Measurements from ENCODE around the gene SERTAD3.

DNA sequence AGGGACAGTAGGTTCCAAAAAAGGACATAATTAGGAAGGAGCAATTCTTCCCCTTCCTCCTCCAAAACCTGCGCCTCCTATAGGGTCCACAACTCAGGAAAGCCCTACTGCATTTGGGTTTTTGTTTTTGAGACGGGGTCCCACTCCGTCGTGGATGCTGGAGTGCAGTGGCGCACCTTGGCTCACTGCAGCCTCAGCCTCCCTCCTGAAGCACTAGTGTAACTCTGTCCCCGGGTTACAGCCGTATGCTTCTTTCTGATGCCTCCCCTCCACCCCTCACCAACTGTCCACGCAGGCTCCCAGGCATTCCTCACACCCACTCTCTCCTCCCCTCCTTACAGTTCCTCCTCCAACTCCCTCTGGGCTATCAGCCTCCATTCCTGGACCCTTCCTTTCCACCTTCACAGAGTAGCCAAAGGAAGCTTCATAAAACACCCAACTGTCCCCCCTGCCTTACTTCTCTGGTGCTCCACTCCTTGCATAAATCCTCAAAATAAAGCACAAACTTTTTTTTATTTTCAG, 2.2 kb upstream of the SERTAD3 start:
- no peak for TF ChIP-seq NRF1 (conservative IDR thresholded peaks at IDR 0.05; ENCODE audit: low read depth, low read length)
- TF ChIP-seq, protein P1, sequence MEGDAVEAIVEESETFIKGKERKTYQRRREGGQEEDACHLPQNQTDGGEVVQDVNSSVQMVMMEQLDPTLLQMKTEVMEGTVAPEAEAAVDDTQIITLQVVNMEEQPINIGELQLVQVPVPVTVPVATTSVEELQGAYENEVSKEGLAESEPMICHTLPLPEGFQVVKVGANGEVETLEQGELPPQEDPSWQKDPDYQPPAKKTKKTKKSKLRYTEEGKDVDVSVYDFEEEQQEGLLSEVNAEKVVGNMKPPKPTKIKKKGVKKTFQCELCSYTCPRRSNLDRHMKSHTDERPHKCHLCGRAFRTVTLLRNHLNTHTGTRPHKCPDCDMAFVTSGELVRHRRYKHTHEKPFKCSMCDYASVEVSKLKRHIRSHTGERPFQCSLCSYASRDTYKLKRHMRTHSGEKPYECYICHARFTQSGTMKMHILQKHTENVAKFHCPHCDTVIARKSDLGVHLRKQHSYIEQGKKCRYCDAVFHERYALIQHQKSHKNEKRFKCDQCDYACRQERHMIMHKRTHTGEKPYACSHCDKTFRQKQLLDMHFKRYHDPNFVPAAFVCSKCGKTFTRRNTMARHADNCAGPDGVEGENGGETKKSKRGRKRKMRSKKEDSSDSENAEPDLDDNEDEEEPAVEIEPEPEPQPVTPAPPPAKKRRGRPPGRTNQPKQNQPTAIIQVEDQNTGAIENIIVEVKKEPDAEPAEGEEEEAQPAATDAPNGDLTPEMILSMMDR (IDR thresholded peaks at IDR 0.05 in 2 of 3, conservative IDR thresholded peaks at IDR 0.05 in 1 of 3; ENCODE audit: control insufficient read depth in 2 of 3, extremely low read depth in 1 of 3, insufficient read depth in 1 of 3, low read depth in 3 of 3, low read length in 3 of 3), result no peak
- no peak for TF ChIP-seq DPF2 (IDR thresholded peaks at IDR 0.05)
- TF ChIP-seq, protein P2, sequence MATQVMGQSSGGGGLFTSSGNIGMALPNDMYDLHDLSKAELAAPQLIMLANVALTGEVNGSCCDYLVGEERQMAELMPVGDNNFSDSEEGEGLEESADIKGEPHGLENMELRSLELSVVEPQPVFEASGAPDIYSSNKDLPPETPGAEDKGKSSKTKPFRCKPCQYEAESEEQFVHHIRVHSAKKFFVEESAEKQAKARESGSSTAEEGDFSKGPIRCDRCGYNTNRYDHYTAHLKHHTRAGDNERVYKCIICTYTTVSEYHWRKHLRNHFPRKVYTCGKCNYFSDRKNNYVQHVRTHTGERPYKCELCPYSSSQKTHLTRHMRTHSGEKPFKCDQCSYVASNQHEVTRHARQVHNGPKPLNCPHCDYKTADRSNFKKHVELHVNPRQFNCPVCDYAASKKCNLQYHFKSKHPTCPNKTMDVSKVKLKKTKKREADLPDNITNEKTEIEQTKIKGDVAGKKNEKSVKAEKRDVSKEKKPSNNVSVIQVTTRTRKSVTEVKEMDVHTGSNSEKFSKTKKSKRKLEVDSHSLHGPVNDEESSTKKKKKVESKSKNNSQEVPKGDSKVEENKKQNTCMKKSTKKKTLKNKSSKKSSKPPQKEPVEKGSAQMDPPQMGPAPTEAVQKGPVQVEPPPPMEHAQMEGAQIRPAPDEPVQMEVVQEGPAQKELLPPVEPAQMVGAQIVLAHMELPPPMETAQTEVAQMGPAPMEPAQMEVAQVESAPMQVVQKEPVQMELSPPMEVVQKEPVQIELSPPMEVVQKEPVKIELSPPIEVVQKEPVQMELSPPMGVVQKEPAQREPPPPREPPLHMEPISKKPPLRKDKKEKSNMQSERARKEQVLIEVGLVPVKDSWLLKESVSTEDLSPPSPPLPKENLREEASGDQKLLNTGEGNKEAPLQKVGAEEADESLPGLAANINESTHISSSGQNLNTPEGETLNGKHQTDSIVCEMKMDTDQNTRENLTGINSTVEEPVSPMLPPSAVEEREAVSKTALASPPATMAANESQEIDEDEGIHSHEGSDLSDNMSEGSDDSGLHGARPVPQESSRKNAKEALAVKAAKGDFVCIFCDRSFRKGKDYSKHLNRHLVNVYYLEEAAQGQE (IDR thresholded peaks at IDR 0.05; ENCODE audit: low read depth, low read length), result no peak
- TF ChIP-seq POLR2A (IDR thresholded peaks at IDR 0.05; ENCODE audit: low read depth, low read length), result no peak
- no peak for TF ChIP-seq ZNF24 (IDR thresholded peaks at IDR 0.05)
- no peak for TF ChIP-seq KLF5 (IDR thresholded peaks at IDR 0.05; ENCODE audit: partially characterized antibody)
- TF ChIP-seq RAD21 (IDR thresholded peaks at IDR 0.05; ENCODE audit: insufficient read depth, low read depth, low read length), result no peak
- TF ChIP-seq, protein P3, sequence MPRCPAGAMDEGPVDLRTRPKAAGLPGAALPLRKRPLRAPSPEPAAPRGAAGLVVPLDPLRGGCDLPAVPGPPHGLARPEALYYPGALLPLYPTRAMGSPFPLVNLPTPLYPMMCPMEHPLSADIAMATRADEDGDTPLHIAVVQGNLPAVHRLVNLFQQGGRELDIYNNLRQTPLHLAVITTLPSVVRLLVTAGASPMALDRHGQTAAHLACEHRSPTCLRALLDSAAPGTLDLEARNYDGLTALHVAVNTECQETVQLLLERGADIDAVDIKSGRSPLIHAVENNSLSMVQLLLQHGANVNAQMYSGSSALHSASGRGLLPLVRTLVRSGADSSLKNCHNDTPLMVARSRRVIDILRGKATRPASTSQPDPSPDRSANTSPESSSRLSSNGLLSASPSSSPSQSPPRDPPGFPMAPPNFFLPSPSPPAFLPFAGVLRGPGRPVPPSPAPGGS (IDR thresholded peaks at IDR 0.05; ENCODE audit: borderline replicate concordance, insufficient read depth, low read depth, low read length, poor library complexity, severe bottlenecking), result no peak
- TF ChIP-seq, protein P4, sequence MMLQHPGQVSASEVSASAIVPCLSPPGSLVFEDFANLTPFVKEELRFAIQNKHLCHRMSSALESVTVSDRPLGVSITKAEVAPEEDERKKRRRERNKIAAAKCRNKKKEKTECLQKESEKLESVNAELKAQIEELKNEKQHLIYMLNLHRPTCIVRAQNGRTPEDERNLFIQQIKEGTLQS (IDR thresholded peaks at IDR 0.05; ENCODE audit: borderline replicate concordance, extremely low read depth, low read depth, low read length), result no peak
- TF ChIP-seq, protein P5, sequence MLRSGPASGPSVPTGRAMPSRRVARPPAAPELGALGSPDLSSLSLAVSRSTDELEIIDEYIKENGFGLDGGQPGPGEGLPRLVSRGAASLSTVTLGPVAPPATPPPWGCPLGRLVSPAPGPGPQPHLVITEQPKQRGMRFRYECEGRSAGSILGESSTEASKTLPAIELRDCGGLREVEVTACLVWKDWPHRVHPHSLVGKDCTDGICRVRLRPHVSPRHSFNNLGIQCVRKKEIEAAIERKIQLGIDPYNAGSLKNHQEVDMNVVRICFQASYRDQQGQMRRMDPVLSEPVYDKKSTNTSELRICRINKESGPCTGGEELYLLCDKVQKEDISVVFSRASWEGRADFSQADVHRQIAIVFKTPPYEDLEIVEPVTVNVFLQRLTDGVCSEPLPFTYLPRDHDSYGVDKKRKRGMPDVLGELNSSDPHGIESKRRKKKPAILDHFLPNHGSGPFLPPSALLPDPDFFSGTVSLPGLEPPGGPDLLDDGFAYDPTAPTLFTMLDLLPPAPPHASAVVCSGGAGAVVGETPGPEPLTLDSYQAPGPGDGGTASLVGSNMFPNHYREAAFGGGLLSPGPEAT (IDR thresholded peaks at IDR 0.05; ENCODE audit: low read depth), result no peak
- no peak for TF ChIP-seq JUND (IDR thresholded peaks at IDR 0.05; ENCODE audit: low read depth, low read length)
- no peak for TF ChIP-seq HCFC1 (IDR thresholded peaks at IDR 0.05; ENCODE audit: low read length)
- no peak for TF ChIP-seq MEF2A (IDR thresholded peaks at IDR 0.05; ENCODE audit: insufficient read depth, low read depth, low read length)

All from GM12878 (cell line).